ENCODE data around the gene KDM5B.
"Not testable (repeated sequence)": the region's sequence is repeated elsewhere in the genome, so short reads cannot be mapped to it uniquely, and the experiment has no call there.

DNA sequence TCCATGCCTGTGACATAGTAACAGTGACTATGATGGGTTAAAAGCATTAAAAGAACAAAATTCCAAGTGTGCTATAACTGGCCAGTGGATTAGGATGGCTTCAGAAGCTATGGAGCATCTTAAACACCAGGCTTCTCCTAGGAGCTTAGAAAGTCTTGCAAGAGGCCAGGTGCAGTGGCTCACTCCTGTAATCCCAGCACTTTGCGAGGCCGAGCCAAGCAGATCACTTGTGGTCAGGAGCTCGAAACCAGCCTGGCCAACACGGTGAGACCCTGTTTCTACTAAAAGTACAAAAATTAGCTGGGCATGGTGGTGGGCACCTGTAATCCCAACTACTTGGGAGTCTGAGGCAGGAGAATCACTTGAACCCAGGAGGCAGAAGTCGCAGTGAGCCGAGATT is 85.2 kb downstream of the KDM5B start:
- TF ChIP-seq POLR2A (IDR thresholded peaks at IDR 0.05; ENCODE audit: low read length); GATA1 (IDR thresholded peaks at IDR 0.05; ENCODE audit: low read depth, low read length): not testable (repeated sequence)
